K562 (cell line): ENCODE data around the gene PRRT1. TPM values are rescaled to one million over a fixed set of nuclear protein-coding genes. Genes with fewer than 3 reads are reported as not detected.
A peak's percentile ranks its signal among the peaks of the same experiment; 100 is the strongest.

ENCODE experiments used
- RREB1 ChIP-seq: fragments of 250-450 bp; sonication (Bioruptor Pico); IDR thresholded peaks from 2 replicates; pipeline ENCODE4 v1.4.0; 2020
- ZBTB49 ChIP-seq: sonication (generic); formaldehyde crosslinking; IDR thresholded peaks from 2 replicates; pipeline ENCODE4 v1.8.0; 2022; ENCODE audit warnings: missing genetic modification reagents, mild to moderate bottlenecking, borderline replicate concordance
- polyA plus RNA-seq, 8 experiments: library from polyadenylated mRNA; depleted of rRNA in 4 of 8; stranded (reverse) in 5 of 8; unstranded in 3 of 8; fragments of >200 nt; fragmentation: Nextera tagmentation in 2 of 8; fragmentation: Illumina TruSeq in 1 of 8; extraction: Ambion mirVana in 2 of 8; extraction: Trizol in 1 of 8; gene quantifications; 2 replicates each; pipeline versions ENCODE4 v1.2.1 to v1.2.3, GENCODE V29; 2011 to 2014; ENCODE audit warnings: inconsistent platforms in 1 of 8, missing spikeins in 1 of 8
- total RNA-seq, 7 experiments: library from RNA; depleted of rRNA in 6 of 7; stranded (reverse); fragments of >200 nt in 6 of 7; fragmentation: Illumina TruSeq in 2 of 7; extraction: Trizol in 2 of 7; gene quantifications; 2 replicates each; pipeline versions ENCODE4 v1.2.1 to v1.2.3, GENCODE V29; 2011 to 2021; ENCODE audit warnings: low replicate concordance in 1 of 7

Gene PRRT1
- total and polyA plus RNA-seq, 9 of the 15 experiments (the other 6 are each of a cell fraction or from before 2014, with no cell fraction given): 0.14 to 3.5 (median 0.41) TPM

GRCh38 chr6:32129297-32130088 lies 22.2 kb downstream of the PRRT1 start (continued):
- TF ChIP-seq ZBTB49: peak; percentile 65; the same call in 1 of the 2 replicates
- 0 out of 2 replicates have a peak, but pooled peaks have one; percentile 15 for TF ChIP-seq RREB1
